Coronary artery (tissue), 2 donors: ENCODE results near the gene CRYBG2.
"Not testable (repeated sequence)": the region's sequence is repeated elsewhere in the genome, so short reads cannot be mapped to it uniquely, and the experiment has no call there.

Experiments used
- DNase-seq: peaks from one replicate; pipeline ENCODE4 v3.0.0-alpha.2; 2017; ENCODE audit warnings: low spot score
- H3K27ac ChIP-seq, 2 donors: fragments of 200-600 bp; sonication (generic); one replicate each; pipeline ENCODE4 v1.5.1; 2016 to 2019
- H3K4me3 ChIP-seq: fragments of 200-600 bp; sonication (generic); 2 replicates; pipeline ENCODE4 v1.5.1; 2016; ENCODE audit warnings: mild to moderate bottlenecking, moderate library complexity
- TF ChIP-seq, protein P1 (sequence below): fragments of 200-600 bp; sonication (generic); IDR thresholded peaks from one replicate; pipeline ENCODE4 v1.5.1; 2019; ENCODE audit warnings: antibody characterized with exemption

CRYBG2 gene

DNA sequence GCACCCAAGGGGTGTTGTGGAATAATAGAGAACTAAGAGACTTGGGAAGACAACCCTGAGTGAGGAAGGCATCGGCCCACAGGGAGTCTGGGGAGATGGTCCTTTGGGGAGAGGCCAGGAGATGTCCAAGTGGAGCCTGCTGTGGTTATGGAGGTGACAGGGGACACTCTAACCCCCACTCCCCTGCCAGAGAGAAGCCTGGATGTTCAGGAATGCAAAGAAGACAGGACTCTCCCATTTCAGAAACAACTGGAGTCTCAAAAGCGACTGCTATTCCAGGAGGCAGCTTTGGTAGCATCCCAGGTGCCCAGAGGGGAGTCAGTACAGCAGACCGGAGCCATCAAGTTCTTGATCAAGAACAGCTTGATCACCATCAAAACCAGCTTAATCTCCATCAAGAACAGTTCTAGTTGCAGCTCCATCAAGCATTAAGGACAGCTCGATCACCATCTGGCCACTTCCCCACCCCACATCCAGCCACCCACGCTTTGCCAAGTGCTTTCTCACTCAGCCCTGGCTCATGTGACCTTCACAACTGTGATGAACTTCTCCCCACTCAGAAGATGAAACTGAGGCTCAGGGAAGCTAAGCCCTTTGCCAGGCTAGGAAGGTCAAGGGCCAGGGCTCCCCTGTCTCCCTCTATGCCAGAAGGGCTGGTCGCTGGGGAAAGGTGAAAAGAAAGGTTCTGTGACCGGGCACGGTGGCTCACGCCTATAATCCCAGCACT lies 35.4 kb downstream of the CRYBG2 start:
- no peak for DNase-seq
- H3K4me3 ChIP-seq, result no peak overlapping the region
- TF ChIP-seq, protein P1, sequence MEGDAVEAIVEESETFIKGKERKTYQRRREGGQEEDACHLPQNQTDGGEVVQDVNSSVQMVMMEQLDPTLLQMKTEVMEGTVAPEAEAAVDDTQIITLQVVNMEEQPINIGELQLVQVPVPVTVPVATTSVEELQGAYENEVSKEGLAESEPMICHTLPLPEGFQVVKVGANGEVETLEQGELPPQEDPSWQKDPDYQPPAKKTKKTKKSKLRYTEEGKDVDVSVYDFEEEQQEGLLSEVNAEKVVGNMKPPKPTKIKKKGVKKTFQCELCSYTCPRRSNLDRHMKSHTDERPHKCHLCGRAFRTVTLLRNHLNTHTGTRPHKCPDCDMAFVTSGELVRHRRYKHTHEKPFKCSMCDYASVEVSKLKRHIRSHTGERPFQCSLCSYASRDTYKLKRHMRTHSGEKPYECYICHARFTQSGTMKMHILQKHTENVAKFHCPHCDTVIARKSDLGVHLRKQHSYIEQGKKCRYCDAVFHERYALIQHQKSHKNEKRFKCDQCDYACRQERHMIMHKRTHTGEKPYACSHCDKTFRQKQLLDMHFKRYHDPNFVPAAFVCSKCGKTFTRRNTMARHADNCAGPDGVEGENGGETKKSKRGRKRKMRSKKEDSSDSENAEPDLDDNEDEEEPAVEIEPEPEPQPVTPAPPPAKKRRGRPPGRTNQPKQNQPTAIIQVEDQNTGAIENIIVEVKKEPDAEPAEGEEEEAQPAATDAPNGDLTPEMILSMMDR, result no peak
- H3K27ac ChIP-seq, result no peak overlapping the region

- Histone ChIP-seq H3K4me3 (no peak within 1 kb of the TSS), H3K27ac (no peak within 1 kb of the TSS)
- no peak for DNase-seq
- TF ChIP-seq, protein P1, result no peak
Measured at GRCh38 chr1:26317612-26318337, 36.2 kb downstream of the CRYBG2 start, which contains the start of gene CD52. CD52 (plus strand) TSS chr1:26317958; CDS start chr1:26318018, 60 bp downstream.

DNA sequence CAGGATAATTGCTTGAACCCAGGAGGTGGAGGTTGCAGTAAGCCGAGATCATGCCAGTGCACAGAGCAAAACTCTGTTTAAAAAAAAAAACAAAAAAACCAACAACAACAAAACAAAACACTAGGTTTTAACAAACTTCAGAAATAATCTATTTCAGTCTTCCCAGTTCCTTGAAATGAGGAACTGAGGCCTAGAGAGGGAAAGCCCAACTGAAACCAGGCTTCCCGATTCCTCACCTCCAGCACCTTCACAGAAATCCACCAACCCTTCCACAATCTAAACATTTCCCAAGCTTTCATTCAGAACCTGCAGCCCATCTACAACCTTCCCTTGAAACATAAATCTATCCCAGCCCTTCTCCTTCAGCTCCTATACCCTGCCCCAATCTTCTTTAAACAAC lies 36.8 kb downstream of the CRYBG2 start:
- no peak overlapping the region for H3K4me3 ChIP-seq
- TF ChIP-seq, protein P1, result no peak
- no peak overlapping the region for H3K27ac ChIP-seq
- no peak for DNase-seq

DNA sequence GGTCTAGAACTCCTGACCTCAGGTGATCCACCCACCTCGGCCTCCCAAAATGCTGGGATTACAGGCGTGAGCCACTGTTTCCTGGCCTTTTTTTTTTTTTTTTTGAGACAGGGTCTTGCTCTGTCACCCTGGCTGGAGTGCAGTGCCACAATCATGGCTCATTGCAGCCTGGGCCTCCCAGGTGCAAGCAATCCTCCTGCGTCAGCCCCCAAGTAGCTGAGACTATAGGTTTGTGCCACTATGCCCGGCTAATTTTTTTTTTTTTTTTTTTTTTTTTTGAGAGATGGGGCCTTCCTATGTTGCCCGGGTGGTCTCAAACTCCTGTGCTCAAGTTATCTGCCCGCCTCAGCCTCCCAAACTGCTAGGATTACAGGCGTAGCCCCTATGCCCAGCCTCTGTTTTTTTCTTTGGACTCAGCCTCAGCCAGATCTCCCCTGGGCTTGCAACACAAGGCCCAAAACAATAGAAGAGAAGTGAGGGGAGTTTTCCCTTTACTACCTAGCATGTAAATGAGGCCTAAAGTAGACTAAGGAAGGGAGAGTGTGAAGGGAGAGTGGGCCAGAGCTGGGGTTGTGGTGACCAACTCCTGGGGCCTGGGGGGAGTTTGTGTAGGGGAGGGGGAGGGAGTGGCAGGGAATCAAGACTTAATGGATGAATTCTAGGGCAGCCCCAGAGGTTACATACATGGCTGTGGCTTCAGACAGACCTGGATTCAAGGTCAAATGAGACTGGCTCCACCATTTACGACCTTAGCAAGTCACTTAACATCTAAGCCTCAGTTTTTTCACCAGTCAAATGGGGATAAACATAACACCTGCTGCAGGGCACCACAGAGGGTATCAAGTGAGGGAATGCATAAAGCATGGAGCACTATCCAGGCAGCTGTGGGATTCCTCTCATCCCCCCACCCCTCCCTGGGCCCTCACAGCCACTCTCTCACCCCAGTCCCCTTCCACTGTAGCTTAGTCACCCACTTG lies 37.8 kb downstream of the CRYBG2 start:
- no peak overlapping the region for H3K27ac ChIP-seq
- no peak overlapping the region for H3K4me3 ChIP-seq
- TF ChIP-seq, protein P1, result no peak
- no peak for DNase-seq

DNA sequence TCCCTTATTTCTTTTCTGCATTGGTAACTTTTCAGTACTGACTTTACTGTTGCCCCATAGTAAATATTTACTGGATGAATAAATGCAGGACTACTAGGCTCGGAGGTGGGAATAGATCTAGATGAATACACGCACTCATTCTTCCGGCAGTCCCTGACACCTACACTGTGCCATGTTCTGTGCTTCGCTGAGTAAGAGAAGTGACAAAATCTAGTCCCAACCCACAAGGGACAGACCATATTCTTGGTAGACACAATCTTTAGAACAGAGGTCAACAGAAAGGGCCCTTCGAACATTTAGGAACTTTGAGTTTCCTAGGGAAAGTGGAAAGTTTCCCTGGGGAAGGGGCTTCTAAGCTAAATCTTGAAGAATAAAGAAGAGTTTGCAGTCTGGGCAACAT lies 39.4 kb downstream of the CRYBG2 start:
- H3K27ac ChIP-seq, result no peak overlapping the region
- no peak overlapping the region for H3K4me3 ChIP-seq
- DNase-seq, result no peak
- TF ChIP-seq, protein P1, result no peak

DNA sequence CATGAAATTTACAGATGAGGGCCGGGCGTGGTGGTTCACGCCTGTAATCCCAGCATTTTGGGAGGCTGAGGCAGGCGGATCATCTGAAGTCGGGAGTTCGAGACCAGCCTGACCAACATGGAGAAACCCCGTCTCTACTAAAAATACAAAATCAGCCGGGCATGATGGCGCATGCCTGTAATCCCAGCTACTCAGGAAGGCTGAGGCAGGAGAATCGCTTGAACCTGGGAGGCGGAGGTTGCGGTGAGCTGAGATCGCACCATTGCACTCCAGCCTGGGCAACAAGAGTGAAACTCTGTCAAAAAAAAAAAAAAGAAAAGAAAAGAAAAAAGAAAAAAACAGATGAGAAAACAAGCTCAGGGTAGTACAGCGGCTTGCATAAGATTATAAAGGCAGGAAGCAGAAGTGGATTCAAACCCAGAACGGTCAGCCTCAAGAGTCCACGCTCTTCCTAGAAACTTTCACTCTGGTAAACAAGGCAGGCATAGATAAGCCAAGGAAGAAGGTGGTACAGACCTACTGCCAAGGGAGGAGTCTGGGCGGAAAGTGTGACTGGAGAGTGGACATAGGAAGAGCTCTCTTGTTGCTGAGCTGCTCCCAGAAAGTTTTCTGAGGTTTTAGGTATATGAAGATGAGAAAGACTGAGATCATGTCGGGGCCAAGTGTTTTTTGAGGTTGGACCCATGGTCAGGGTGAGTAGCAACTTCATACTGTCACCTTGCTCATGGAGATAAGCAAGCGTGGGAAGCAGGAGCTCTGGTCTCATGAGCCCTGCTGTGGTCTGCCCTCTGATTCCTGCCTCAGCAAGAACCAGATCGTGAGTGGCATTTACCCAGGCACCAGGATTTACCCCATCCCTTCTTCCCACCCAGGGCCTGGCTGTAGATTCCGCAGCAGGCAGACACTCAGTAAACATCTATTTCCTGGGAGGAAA lies 45.7 kb downstream of the CRYBG2 start:
- DNase-seq, H3K4me3 ChIP-seq, H3K27ac ChIP-seq: not testable (repeated sequence)
